Smooth muscle cell (in vitro differentiated cells): ENCODE results near the gene FIBCD1. TPM values are rescaled to one million over a fixed set of nuclear protein-coding genes. Genes with fewer than 3 reads are reported as not detected.

ENCODE experiments used
- DNase-seq: peaks from one replicate; lab custom pipeline; 2025; ENCODE audit not compliant: unreplicated experiment; lab: John Stamatoyannopoulos, UW
- H2AFZ ChIP-seq: fragments of 200-600 bp; sonication (generic); 2 replicates; pipeline ENCODE4 v1.6.0; 2016; ENCODE audit warnings: antibody characterized with exemption, low read depth, mild to moderate bottlenecking
- H3F3A ChIP-seq: fragments of 200-600 bp; sonication (generic); 2 replicates; pipeline ENCODE4 v1.6.0; 2017; ENCODE audit warnings: antibody characterized with exemption, low read depth
- H3K27ac ChIP-seq: fragments of 200-600 bp; sonication (generic); 2 replicates; pipeline ENCODE4 v1.5.1; 2016; ENCODE audit warnings: low read depth, mild to moderate bottlenecking
- H3K27me3 ChIP-seq: fragments of 200-600 bp; sonication (generic); 2 replicates; pipeline ENCODE4 v1.6.1; 2016; ENCODE audit warnings: low read depth, mild to moderate bottlenecking
- H3K36me3 ChIP-seq: fragments of 200-600 bp; sonication (generic); 2 replicates; pipeline ENCODE4 v1.5.1; 2016; ENCODE audit warnings: low read depth
- H3K4me1 ChIP-seq: fragments of 200-600 bp; sonication (generic); 2 replicates; pipeline ENCODE4 v1.5.1; 2016; ENCODE audit warnings: low read depth
- H3K4me2 ChIP-seq: fragments of 200-600 bp; sonication (generic); 2 replicates; pipeline ENCODE4 v1.6.0; 2016; ENCODE audit warnings: mild to moderate bottlenecking
- H3K4me3 ChIP-seq: fragments of 200-600 bp; sonication (generic); 2 replicates; pipeline ENCODE4 v1.5.1; 2016; ENCODE audit warnings: mild to moderate bottlenecking
- H3K79me2 ChIP-seq: fragments of 200-600 bp; sonication (generic); 2 replicates; pipeline ENCODE4 v1.6.0; 2016; ENCODE audit warnings: low read depth, mild to moderate bottlenecking
- H3K9ac ChIP-seq: fragments of 200-600 bp; sonication (generic); 2 replicates; pipeline ENCODE4 v1.6.0; 2016; ENCODE audit warnings: low read depth
- H3K9me3 ChIP-seq: fragments of 200-600 bp; sonication (generic); replicated peaks from 2 replicates; pipeline ENCODE4 v1.5.1; 2016; ENCODE audit warnings: low read depth
- H4K20me1 ChIP-seq: fragments of 200-600 bp; sonication (generic); 2 replicates; pipeline ENCODE4 v1.6.0; 2016; ENCODE audit warnings: low read depth
- WGBS: methylation state at CpG from one replicate; pipeline ENCODE4 v1.1.7; 2016; ENCODE audit warnings: low lambda C conversion rate; 5-methylcytosine and 5-hydroxymethylcytosine counted together
- polyA plus RNA-seq: library from polyadenylated mRNA; unstranded; fragments of >200 nt; fragmentation: Nextera tagmentation; extraction: Ambion mirVana; gene quantifications from 2 replicates; pipeline ENCODE4 v1.2.1, GENCODE V29; 2016
- total RNA-seq: library from RNA; depleted of rRNA; stranded (reverse); fragments of >200 nt; gene quantifications from 2 replicates; pipeline ENCODE4 v1.2.3, GENCODE V29; 2014
- TF ChIP-seq, protein P1 (sequence below): fragments of 200-600 bp; sonication (generic); IDR thresholded peaks from 2 replicates; pipeline ENCODE4 v1.5.1; 2017; ENCODE audit warnings: borderline replicate concordance, mild to moderate bottlenecking, antibody characterized with exemption; ENCODE audit not compliant: insufficient read depth, poor library complexity, severe bottlenecking

FIBCD1 gene
- total and polyA plus RNA-seq, 2 experiments from 2014 or later: 1.8 to 4.7 TPM

DNA sequence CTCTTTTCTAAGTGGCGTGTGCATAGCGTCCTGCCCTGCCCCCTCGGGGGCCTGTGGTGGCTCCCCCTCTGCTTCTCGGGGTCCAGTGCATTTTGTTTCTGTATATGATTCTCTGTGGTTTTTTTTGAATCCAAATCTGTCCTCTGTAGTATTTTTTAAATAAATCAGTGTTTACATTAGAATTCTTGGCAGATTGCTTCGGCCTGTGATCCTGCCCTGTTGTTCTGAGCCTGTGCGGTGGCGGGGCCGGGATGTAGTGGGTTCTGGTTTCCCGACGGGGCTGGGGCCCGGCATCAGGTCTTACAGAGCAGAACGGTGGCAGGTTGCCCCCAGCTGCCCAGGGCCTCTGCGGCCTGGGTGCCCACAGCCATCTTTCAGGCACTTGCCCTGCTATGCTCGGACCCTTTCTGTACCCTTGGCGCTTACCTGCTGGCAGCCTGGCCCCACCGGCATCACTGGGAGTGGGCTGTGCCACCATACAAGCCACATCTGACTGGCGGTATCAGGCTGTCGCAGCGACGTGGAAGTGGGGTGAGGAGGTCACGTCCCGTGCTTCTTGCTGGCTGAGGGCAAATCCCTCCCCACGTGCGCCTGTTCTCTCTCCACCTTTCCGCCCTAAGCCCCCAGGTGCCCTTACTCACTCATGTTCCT is 51.4 kb downstream of the FIBCD1 start:
- H3K9me3 ChIP-seq: no peaks in the 10 kb centered on the region
- H3K9ac ChIP-seq: no peak overlapping the region
- H3K4me1 ChIP-seq: no peaks in the 10 kb centered on the region
- H3K79me2 ChIP-seq: no peaks in the 10 kb centered on the region
- H3K27me3 ChIP-seq: no peaks in the 10 kb centered on the region
- H3K27ac ChIP-seq: no peak overlapping the region
- TF ChIP-seq, protein P1, sequence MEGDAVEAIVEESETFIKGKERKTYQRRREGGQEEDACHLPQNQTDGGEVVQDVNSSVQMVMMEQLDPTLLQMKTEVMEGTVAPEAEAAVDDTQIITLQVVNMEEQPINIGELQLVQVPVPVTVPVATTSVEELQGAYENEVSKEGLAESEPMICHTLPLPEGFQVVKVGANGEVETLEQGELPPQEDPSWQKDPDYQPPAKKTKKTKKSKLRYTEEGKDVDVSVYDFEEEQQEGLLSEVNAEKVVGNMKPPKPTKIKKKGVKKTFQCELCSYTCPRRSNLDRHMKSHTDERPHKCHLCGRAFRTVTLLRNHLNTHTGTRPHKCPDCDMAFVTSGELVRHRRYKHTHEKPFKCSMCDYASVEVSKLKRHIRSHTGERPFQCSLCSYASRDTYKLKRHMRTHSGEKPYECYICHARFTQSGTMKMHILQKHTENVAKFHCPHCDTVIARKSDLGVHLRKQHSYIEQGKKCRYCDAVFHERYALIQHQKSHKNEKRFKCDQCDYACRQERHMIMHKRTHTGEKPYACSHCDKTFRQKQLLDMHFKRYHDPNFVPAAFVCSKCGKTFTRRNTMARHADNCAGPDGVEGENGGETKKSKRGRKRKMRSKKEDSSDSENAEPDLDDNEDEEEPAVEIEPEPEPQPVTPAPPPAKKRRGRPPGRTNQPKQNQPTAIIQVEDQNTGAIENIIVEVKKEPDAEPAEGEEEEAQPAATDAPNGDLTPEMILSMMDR: no peak
- H3K4me2 ChIP-seq: no peak overlapping the region
- H3K4me3 ChIP-seq: no peak overlapping the region
- no peak overlapping the region for H2AFZ ChIP-seq
- peaks cover 63% of the 10 kb centered on the region for H4K20me1 ChIP-seq
- no peaks in the 10 kb centered on the region for H3F3A ChIP-seq
- no peak for DNase-seq
- H3K36me3 ChIP-seq: peaks cover 7% of the 10 kb centered on the region
- WGBS: 97% methylated on average over 25 of the region's 25 CpGs

DNA sequence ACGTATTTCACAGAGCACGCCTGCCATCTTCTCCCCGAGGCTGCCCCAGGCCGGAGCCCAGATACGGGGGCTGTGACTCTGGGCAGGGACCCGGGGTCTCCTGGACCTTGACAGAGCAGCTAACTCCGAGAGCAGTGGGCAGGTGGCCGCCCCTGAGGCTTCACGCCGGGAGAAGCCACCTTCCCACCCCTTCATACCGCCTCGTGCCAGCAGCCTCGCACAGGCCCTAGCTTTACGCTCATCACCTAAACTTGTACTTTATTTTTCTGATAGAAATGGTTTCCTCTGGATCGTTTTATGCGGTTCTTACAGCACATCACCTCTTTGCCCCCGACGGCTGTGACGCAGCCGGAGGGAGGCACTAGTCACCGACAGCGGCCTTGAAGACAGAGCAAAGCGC is 52.1 kb downstream of the FIBCD1 start:
- TF ChIP-seq, protein P1: no peak
- H3K4me1 ChIP-seq: no peaks in the 10 kb centered on the region
- no peaks in the 10 kb centered on the region for H3F3A ChIP-seq
- no peaks in the 10 kb centered on the region for H3K79me2 ChIP-seq
- no peaks in the 10 kb centered on the region for H3K27me3 ChIP-seq
- H3K4me2 ChIP-seq: no peak overlapping the region
- peaks cover 7% of the 10 kb centered on the region for H3K36me3 ChIP-seq
- 98% methylated on average over 23 of the region's 23 CpGs for WGBS
- no peak overlapping the region for H3K4me3 ChIP-seq
- H3K27ac ChIP-seq: no peak overlapping the region
- H2AFZ ChIP-seq: no peak overlapping the region
- no peaks in the 10 kb centered on the region for H3K9me3 ChIP-seq
- DNase-seq: no peak
- peaks cover 66% of the 10 kb centered on the region for H4K20me1 ChIP-seq
- no peak overlapping the region for H3K9ac ChIP-seq

DNA sequence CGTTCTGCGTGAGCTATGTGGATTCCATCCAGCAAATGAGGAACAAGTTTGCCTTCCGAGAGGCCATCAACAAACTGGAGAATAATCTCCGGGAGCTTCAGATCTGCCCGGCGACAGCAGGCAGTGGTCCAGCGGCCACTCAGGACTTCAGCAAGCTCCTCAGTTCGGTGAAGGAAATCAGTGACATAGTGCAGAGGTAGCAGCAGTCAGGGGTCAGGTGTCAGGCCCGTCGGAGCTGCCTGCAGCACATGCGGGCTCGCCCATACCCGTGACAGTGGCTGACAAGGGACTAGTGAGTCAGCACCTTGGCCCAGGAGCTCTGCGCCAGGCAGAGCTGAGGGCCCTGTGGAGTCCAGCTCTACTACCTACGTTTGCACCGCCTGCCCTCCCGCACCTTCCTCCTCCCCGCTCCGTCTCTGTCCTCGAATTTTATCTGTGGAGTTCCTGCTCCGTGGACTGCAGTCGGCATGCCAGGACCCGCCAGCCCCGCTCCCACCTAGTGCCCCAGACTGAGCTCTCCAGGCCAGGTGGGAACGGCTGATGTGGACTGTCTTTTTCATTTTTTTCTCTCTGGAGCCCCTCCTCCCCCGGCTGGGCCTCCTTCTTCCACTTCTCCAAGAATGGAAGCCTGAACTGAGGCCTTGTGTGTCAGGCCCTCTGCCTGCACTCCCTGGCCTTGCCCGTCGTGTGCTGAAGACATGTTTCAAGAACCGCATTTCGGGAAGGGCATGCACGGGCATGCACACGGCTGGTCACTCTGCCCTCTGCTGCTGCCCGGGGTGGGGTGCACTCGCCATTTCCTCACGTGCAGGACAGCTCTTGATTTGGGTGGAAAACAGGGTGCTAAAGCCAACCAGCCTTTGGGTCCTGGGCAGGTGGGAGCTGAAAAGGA is 53.3 kb downstream of the FIBCD1 start:
- Histone ChIP-seq H3K79me2 (no peaks in the 10 kb centered on the region), H3K9ac (no peak overlapping the region), H3K9me3 (no peaks in the 10 kb centered on the region), H3K27me3 (no peaks in the 10 kb centered on the region), H3K4me3 (no peak overlapping the region), H3K27ac (no peak overlapping the region), H3K4me1 (no peaks in the 10 kb centered on the region), H3F3A (no peaks in the 10 kb centered on the region), H2AFZ (no peak overlapping the region), H3K36me3 (peaks cover 7% of the 10 kb centered on the region), H4K20me1 (peaks cover 64% of the 10 kb centered on the region), H3K4me2 (no peak overlapping the region)
- TF ChIP-seq, protein P1: no peak
- 91% methylated on average over 35 of the region's 35 CpGs for WGBS
- DNase-seq: no peak
